Lung (tissue), 12 donors: ENCODE results near the gene CDHR5. TPM values are rescaled to one million over a fixed set of nuclear protein-coding genes. Genes with fewer than 3 reads are reported as not detected.

Source experiments
- ATAC-seq: fragments of 200-7000 bp; cut with Tn5 transposase; one replicate; pipeline ENCODE4 v1.9.1; 2020; ENCODE audit warnings: moderate number of reproducible peaks; ENCODE audit not compliant: insufficient read depth, low FRiP score
- DNase-seq, 3 donors: peaks; one replicate each; pipeline ENCODE4 v3.0.0-alpha.2; 2013 to 2017
- H3K27ac ChIP-seq, 2 donors: one replicate each; pipeline ENCODE4 v1.5.1; 2013; ENCODE audit warnings: mild to moderate bottlenecking in 2 of 2, moderate library complexity in 2 of 2, control low read depth in 1 of 2, inconsistent platforms in 1 of 2, low read depth in 1 of 2, low read length in 1 of 2
- H3K27me3 ChIP-seq, 3 donors: one replicate each; pipeline ENCODE4 v1.5.1; 2013; ENCODE audit warnings: low read length in 2 of 3; ENCODE audit not compliant: control insufficient read depth in 3 of 3, insufficient read depth in 3 of 3
- H3K36me3 ChIP-seq, 4 donors: one replicate each; pipeline ENCODE4 v1.5.1; 2013; ENCODE audit warnings: low read length in 4 of 4, mild to moderate bottlenecking in 1 of 4, moderate library complexity in 1 of 4; ENCODE audit not compliant: control insufficient read depth in 4 of 4, insufficient read depth in 4 of 4
- H3K4me1 ChIP-seq, 5 donors: one replicate each; pipeline ENCODE4 v1.5.1; 2013; ENCODE audit warnings: low read length in 5 of 5, mild to moderate bottlenecking in 2 of 5, moderate library complexity in 1 of 5; ENCODE audit not compliant: control insufficient read depth in 5 of 5, insufficient read depth in 5 of 5
- H3K4me3 ChIP-seq: one replicate; pipeline ENCODE4 v1.5.1; 2013; ENCODE audit warnings: mild to moderate bottlenecking, control low read depth, moderate library complexity
- H3K9ac ChIP-seq, 2 donors: one replicate each; pipeline ENCODE4 v1.5.1; 2013; ENCODE audit warnings: low read length in 2 of 2, control low read depth in 1 of 2; ENCODE audit not compliant: insufficient read depth in 1 of 2
- H3K9me3 ChIP-seq, 4 donors: one replicate each; pipeline ENCODE4 v1.5.1; 2013; ENCODE audit warnings: low read length in 3 of 4, mild to moderate bottlenecking in 1 of 4, moderate library complexity in 1 of 4; ENCODE audit not compliant: control insufficient read depth in 4 of 4, insufficient read depth in 3 of 4
- CTCF ChIP-seq: IDR thresholded peaks from 2 replicates; pipeline ENCODE4 v1.5.1; 2012; ENCODE audit warnings: mild to moderate bottlenecking; ENCODE audit errors: control extremely low read depth, extremely low read depth
- WGBS, 2 donors: extraction: QIAGEN DNeasy Blood & Tissue Kit; methylation state at CpG; one replicate each; pipeline ENCODE4 v1.1.7; 2013; 5-methylcytosine and 5-hydroxymethylcytosine counted together
- polyA plus RNA-seq, 2 donors: library from polyadenylated mRNA; stranded (reverse); fragments of 200-250 nt; gene quantifications; one replicate each; pipeline ENCODE4 v1.2.1, GENCODE V29; 2013
- total RNA-seq, 2 donors: library from RNA; depleted of rRNA in 1 of 2; stranded (reverse); fragments of >200 nt in 1 of 2; gene quantifications; one replicate each; pipeline ENCODE4 v1.2.1, GENCODE V29; 2014 to 2021
- donor health status: control.
- donor health status: control.
- donor health status: Bipolar disorder and iron deficiency.
- donor health status: healthy.
- donor health status: DM: yes; HTN: yes; CAD: no.

CDHR5 gene
- total and polyA plus RNA-seq, 4 donors = 0.02 to 0.10 TPM; not detected in 2

GRCh38 chr11:627308-627576 is 2.5 kb upstream of the CDHR5 start:
- no peak for ATAC-seq
- no peaks in the 10 kb centered on the region for H3K36me3 ChIP-seq
- H3K4me3 ChIP-seq = no peak overlapping the region
- no peak overlapping the region for H3K27ac ChIP-seq
- 17 to 20% methylated on average over 21 to 27 of the region's 28 CpGs for WGBS, 2 donors
- no peak overlapping the region for H3K9ac ChIP-seq
- H3K27me3 ChIP-seq = peaks cover 0 to 18% (median 11%) of the 10 kb centered on the region in 3 donors
- H3K9me3 ChIP-seq = no peaks in the 10 kb centered on the region
- TF ChIP-seq CTCF = no peak
- no peak for DNase-seq
- peaks cover 0 to 4% (median 0%) of the 10 kb centered on the region in 5 donors for H3K4me1 ChIP-seq

- TF ChIP-seq CTCF = no peak
- Histone ChIP-seq H3K27me3 (peaks cover 0 to 18% (median 11%) of the 10 kb centered on the region in 3 donors), H3K4me3 (no peak within 1 kb of the TSS), H3K9ac (no peak within 1 kb of the TSS), H3K4me1 (peaks cover 0 to 4% (median 0%) of the 10 kb centered on the region in 5 donors), H3K36me3 (no peaks in the 10 kb centered on the region), H3K9me3 (no peaks in the 10 kb centered on the region), H3K27ac (no peak within 1 kb of the TSS)
- 12 to 13% methylated on average over 13 to 72 of the region's 72 CpGs for WGBS, 2 donors
- ATAC-seq = no peak
- no peak for DNase-seq
These were observed 1.9 kb upstream of the CDHR5 start, which contains the start of gene SCT for GRCh38 chr11:626475-627307. Gene SCT (minus strand): TSS chr11:627181. CDS start chr11:627143, 38 bp downstream.

GRCh38 chr11:625636-626268 is 997 bp upstream of the CDHR5 start:
- Histone ChIP-seq H3K4me3 (no peak overlapping the region), H3K27ac (no peak overlapping the region), H3K4me1 (peaks cover 0 to 4% (median 0%) of the 10 kb centered on the region in 5 donors), H3K9ac (no peak overlapping the region), H3K27me3 (peaks cover 0 to 18% (median 11%) of the 10 kb centered on the region in 3 donors), H3K9me3 (no peaks in the 10 kb centered on the region), H3K36me3 (no peaks in the 10 kb centered on the region)
- 80 to 85% methylated on average over 22 of the region's 22 CpGs for WGBS, 2 donors
- DNase-seq = no peak
- no peak for ATAC-seq
- TF ChIP-seq CTCF = no peak
